ENCODE measurements around the gene ZSWIM8.
"Not testable (repeated sequence)": the region's sequence is repeated elsewhere in the genome, so short reads cannot be mapped to it uniquely, and the experiment has no call there.

ZSWIM8 gene, protein sequence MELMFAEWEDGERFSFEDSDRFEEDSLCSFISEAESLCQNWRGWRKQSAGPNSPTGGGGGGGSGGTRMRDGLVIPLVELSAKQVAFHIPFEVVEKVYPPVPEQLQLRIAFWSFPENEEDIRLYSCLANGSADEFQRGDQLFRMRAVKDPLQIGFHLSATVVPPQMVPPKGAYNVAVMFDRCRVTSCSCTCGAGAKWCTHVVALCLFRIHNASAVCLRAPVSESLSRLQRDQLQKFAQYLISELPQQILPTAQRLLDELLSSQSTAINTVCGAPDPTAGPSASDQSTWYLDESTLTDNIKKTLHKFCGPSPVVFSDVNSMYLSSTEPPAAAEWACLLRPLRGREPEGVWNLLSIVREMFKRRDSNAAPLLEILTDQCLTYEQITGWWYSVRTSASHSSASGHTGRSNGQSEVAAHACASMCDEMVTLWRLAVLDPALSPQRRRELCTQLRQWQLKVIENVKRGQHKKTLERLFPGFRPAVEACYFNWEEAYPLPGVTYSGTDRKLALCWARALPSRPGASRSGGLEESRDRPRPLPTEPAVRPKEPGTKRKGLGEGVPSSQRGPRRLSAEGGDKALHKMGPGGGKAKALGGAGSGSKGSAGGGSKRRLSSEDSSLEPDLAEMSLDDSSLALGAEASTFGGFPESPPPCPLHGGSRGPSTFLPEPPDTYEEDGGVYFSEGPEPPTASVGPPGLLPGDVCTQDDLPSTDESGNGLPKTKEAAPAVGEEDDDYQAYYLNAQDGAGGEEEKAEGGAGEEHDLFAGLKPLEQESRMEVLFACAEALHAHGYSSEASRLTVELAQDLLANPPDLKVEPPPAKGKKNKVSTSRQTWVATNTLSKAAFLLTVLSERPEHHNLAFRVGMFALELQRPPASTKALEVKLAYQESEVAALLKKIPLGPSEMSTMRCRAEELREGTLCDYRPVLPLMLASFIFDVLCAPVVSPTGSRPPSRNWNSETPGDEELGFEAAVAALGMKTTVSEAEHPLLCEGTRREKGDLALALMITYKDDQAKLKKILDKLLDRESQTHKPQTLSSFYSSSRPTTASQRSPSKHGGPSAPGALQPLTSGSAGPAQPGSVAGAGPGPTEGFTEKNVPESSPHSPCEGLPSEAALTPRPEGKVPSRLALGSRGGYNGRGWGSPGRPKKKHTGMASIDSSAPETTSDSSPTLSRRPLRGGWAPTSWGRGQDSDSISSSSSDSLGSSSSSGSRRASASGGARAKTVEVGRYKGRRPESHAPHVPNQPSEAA (N-terminal part only)

DNA sequence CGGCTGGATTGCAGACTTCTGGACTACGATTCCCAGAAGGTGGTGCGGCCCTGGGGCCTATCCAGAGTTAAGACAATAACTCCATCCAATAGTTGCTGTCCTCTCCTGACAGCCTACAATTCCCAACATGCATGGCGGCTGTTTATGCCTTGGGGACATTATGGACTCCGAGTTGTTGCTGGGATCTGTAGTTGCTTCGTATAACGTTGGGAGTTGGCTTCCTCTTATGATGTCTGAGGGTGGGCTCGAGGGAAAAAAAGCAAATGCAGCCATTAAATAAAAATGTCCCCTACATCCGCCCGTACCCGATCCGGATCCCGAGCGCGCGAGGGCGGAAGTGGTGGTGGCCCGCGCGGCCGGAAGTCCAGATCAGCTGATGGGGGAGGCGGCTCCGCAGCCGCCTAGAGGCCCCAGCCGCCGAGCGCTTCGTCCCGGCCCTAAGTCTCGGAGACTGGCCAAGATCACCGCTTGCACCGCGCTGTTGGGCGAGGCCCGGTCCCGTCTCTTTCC lies at the start of gene ZSWIM8:
ZSWIM8 (plus strand) TSS at position 396 of the 510 bp plus-strand sequence. CDS start 273 bp downstream, outside the sequence.
- TF ChIP-seq, protein P1, sequence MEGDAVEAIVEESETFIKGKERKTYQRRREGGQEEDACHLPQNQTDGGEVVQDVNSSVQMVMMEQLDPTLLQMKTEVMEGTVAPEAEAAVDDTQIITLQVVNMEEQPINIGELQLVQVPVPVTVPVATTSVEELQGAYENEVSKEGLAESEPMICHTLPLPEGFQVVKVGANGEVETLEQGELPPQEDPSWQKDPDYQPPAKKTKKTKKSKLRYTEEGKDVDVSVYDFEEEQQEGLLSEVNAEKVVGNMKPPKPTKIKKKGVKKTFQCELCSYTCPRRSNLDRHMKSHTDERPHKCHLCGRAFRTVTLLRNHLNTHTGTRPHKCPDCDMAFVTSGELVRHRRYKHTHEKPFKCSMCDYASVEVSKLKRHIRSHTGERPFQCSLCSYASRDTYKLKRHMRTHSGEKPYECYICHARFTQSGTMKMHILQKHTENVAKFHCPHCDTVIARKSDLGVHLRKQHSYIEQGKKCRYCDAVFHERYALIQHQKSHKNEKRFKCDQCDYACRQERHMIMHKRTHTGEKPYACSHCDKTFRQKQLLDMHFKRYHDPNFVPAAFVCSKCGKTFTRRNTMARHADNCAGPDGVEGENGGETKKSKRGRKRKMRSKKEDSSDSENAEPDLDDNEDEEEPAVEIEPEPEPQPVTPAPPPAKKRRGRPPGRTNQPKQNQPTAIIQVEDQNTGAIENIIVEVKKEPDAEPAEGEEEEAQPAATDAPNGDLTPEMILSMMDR (conservative IDR thresholded peaks at IDR 0.05) = no peak; the same call in 1 of the 2 replicates
- TF ChIP-seq ZFX (IDR thresholded peaks at IDR 0.05) = no peak
- H3K27ac ChIP-seq = peak within 1 kb of the TSS; percentile 80

DNA sequence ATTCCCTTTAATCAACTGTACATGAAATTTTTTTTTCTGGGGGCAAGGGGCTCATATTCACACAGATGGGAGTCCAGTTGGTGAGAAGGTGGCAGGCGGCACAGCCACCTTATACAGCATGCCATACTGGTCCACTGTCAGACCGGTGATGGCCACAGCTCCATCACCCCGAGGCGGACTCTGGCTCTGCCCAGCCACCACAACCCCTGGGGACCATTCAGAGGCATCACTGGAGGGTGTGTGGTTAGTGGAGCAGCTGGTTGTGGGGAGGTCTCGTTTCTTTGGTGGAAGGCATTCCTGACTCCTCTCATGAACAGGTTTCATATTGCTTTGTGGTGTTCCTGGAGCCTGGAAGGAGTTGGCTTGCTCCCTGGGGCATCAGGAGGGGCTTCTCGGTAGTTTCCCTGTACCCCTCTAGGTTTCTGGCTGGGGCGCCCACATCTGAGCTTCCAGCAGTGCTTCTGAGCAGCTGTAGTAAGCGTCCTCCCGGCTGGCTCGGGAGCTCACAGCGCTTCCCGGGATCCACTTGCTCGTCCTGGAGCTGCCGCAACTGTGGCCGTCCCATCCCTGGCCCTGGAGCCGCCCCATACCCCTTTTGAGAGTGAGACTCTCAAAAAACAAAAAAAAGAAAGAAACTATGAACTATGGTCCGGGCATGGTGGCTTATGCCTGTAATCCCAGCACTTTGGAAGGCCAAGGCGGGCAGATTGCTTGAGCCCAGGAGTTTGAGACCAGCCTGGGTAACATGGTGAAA lies 44.7 kb upstream of the ZSWIM8 start:
- not testable (repeated sequence) for H3K27ac ChIP-seq

DNA sequence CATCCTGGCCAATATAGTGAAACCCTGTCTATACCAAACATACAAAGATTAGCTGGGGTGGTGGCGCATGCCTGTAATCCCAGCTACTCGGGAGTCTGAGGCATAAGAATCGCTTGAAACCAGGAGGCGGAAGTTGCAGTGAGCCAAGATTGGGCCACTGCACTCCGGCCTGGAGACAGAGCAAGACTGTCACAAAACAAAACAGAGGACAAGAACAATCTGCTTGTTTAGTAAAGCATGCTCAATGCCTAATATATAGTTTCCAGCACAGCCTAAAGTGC lies 43.0 kb upstream of the ZSWIM8 start:
- no peak for TF ChIP-seq ZFX (IDR thresholded peaks at IDR 0.05)
- TF ChIP-seq, protein P1 (conservative IDR thresholded peaks at IDR 0.05) = no peak
- peak overlapping the region; percentile 18; the same call in 1 of the 2 replicates for H3K27ac ChIP-seq

DNA sequence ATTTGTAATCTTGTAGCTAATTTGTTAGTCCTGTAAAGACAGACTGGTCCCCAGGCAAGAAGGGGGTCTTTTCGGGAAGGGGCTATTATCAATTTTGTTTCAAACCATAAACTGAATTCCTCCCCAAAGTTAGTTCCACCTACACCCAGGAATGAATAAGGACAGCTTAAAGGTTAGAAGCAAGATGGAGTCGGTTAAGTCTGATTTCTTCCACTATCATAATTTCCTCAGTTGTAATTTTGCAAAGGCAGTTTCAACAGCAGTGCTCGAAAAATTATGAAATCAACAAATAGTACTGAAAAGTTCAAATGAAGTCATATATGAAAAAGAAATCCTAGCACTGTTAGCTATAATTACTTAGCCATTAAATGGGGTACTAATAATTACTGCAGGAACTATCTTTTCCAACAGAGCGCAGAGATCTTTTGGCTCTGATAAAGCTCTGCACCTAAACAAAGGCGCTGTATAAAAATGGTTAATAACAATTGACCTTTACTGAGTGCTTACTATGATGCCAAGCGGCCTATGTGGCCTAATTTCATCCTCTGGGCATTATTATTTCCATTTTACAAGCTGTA lies 42.0 kb upstream of the ZSWIM8 start:
- TF ChIP-seq ZFX (IDR thresholded peaks at IDR 0.05) = no peak
- TF ChIP-seq, protein P1 (conservative IDR thresholded peaks at IDR 0.05) = no peak
- H3K27ac ChIP-seq = peak overlapping the region; percentile 92

DNA sequence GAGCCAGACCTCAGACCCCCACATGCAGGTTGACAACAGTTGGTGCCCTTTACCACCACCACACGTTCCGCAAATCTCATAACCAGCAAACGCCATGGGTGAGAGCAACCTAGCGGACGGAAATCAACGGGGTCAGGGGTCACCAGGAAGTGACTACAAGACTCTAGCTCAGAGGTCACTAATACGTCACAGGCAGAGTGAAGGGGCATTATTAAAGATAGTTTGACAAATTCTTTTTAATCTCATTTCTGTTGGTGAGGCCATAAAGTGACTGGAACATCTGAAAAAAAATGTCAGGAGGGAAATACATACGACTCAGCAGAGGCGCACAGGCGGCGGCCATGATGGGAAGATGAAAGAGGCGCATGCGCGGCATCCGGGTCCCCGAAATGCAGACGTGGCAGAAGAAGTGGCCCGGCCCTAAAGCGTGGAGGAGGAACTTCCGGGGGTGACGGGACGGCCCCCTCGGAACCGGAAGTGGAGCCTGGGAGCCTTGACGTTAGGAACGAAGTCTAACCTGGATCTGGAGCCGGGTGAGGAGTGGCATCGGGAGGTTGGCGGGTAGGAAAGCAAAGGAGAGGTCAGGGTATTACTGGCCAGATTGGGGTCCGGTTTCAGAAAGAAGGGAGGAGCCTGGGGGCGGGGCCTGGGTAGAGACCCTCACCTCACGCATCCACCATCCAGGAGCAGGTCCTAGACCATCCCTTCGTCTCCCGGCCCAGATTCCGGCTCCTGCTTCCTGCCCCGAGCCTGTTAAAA lies 41.3 kb upstream of the ZSWIM8 start, which contains the start of gene SEC24C:
SEC24C (plus strand) TSS at position 468 of the 759 bp plus-strand sequence. CDS start 2,461 bp downstream, outside the sequence.
- TF ChIP-seq, protein P1 (conservative IDR thresholded peaks at IDR 0.05) = no peak
- no peak for TF ChIP-seq ZFX (IDR thresholded peaks at IDR 0.05)
- peak within 1 kb of the TSS; percentile 92 for H3K27ac ChIP-seq

DNA sequence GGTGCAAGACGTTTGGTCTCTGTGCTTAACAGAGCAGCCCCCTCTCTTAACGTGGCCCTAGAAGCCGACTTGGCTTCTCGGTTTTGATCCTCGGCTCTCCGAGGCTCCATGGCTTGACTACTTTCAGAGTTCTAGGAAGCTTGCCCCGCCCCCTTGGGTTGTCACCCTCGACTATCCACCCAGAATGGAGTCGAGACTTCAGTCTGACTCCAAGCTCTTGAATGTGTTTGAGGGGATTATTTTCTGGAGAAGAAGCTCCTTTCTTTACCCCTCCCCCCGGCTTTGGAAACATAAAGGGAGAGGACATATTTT lies 40.8 kb upstream of the ZSWIM8 start:
- TF ChIP-seq, protein P1 (conservative IDR thresholded peaks at IDR 0.05) = no peak
- no peak for TF ChIP-seq ZFX (IDR thresholded peaks at IDR 0.05)
- H3K27ac ChIP-seq = peak overlapping the region; percentile 92
